Measurements from ENCODE around the gene INPP5F.
A peak's percentile ranks its signal among the peaks of the same experiment; 100 is the strongest.

DNA sequence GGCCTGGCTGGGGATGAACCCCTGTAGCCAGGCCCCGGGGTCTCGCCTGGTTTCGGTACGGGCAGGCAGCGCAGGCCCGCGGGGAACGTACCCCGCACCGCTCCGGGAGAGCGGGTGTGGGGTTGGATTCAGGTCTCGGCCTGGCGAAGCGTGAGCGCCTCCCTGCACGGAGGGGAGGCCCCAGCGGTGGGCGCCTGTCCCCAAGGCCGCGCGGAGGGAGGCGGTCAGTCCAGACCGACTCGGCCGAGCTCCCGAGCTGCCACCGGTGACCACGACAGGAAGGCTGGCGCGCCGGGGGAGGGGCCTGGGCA is 378 bp upstream of the INPP5F start:
- TF ChIP-seq POLR2AphosphoS5 (IDR thresholded peaks at IDR 0.05; ENCODE audit: borderline replicate concordance, low read depth, low read length) (peak; percentile 68; the same call in 1 of the 2 replicates), EZH2 (IDR thresholded peaks at IDR 0.05) (no peak), FOXP2 (optimal IDR thresholded peaks at IDR 0.05; ENCODE audit: control extremely low read depth, extremely low read length, insufficient read depth) (no peak)

Measured in SK-N-MC (cell line).